ENCODE data around the gene INPP5A.

Gene INPP5A

GRCh38 chr10:132634241-132634946 lies 96.8 kb downstream of the INPP5A start:
- DNase-seq: no peak

GRCh38 chr10:132634947-132635271 lies 97.3 kb downstream of the INPP5A start:
- DNase-seq: no peak

- no peak for DNase-seq
Observed at GRCh38 chr10:132636358-132636757, 98.8 kb downstream of the INPP5A start.

GRCh38 chr10:132637477-132638129 lies 100.0 kb downstream of the INPP5A start:
- no peak for DNase-seq

GRCh38 chr10:132638130-132638515 lies 100.5 kb downstream of the INPP5A start:
- no peak for DNase-seq

GRCh38 chr10:132639470-132639869 lies 101.9 kb downstream of the INPP5A start:
- no peak for DNase-seq

GRCh38 chr10:132640326-132641125 lies 102.9 kb downstream of the INPP5A start:
- DNase-seq: no peak

GRCh38 chr10:132641401-132641800 lies 103.8 kb downstream of the INPP5A start:
- DNase-seq: no peak

- no peak for DNase-seq
Observed at GRCh38 chr10:132641966-132642731, 104.6 kb downstream of the INPP5A start.

- no peak for DNase-seq
Observed at GRCh38 chr10:132642732-132643008, 105.1 kb downstream of the INPP5A start.

GRCh38 chr10:132643709-132644526 lies 106.3 kb downstream of the INPP5A start:
- no peak for DNase-seq

- DNase-seq: no peak
Observed at GRCh38 chr10:132644527-132645246, 107.1 kb downstream of the INPP5A start.

GRCh38 chr10:132645247-132645530 lies 107.6 kb downstream of the INPP5A start:
- no peak for DNase-seq

- no peak for DNase-seq
Observed at GRCh38 chr10:132645630-132646442, 108.2 kb downstream of the INPP5A start.

GRCh38 chr10:132646443-132647097 lies 109.0 kb downstream of the INPP5A start:
- no peak for DNase-seq

GRCh38 chr10:132647424-132647823 lies 109.8 kb downstream of the INPP5A start:
- DNase-seq: no peak

- DNase-seq: no peak
Observed at GRCh38 chr10:132648072-132648850, 110.7 kb downstream of the INPP5A start.

GRCh38 chr10:132648851-132649528 lies 111.4 kb downstream of the INPP5A start:
- DNase-seq: no peak
